ENCODE measurements around the gene KIF26B. TPM values are rescaled to one million over a fixed set of nuclear protein-coding genes. Genes with fewer than 3 reads are reported as not detected.

KIF26B gene
- total and polyA plus RNA-seq, 2 of the 4 experiments (the other 2 are of a cell fraction): 0.53 to 0.54 TPM

DNA sequence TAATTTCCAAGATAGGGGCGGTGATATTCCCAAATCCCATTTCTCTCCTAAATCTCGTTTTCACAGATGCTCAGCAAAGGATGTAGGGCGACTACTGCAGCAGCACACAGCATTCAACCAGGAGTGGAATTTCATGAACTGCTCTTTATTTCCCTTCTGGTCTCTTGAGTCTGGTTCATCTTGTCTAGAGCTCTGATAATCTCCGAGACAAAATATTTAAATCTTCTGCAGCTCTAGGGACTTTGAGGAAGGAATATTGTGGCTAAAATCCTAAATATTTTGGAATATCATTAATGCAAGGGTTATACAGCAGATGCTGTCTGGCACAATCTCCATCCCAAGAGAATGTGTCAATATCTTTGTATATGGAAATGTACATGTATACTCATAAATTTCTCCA is 45.4 kb downstream of the KIF26B start:
- Histone ChIP-seq H3K4me2 (ENCODE audit: low read depth, low read length) (no peak overlapping the region), H2AK9ac (replicated peaks; ENCODE audit: low read depth, low read length, poor library complexity) (no peak overlapping the region), H2AK5ac (ENCODE audit: low read depth, low read length) (no peak overlapping the region), H3K9ac (ENCODE audit: low read depth, low read length) (no peak overlapping the region), H3K56ac (ENCODE audit: extremely low read depth, insufficient read depth, low read length) (no peak overlapping the region), H4K91ac (ENCODE audit: insufficient read depth, low read depth, low read length) (no peak overlapping the region), H3K4me3 (ENCODE audit: insufficient read depth, low read depth, low read length) (no peak overlapping the region), H3K36me3 (ENCODE audit: control insufficient read depth, insufficient read depth, low read length) (no peaks in the 10 kb centered on the region), H3K79me1 (ENCODE audit: low read depth in 1 of 2, low read length in 2 of 2) (no peaks in the 10 kb centered on the region), H4K5ac (ENCODE audit: low read depth, low read length) (no peak overlapping the region), H4K8ac (ENCODE audit: low read depth in 2 of 2, low read length in 2 of 2) (no peak overlapping the region), H2BK5ac (ENCODE audit: low read depth, low read length, poor library complexity, severe bottlenecking) (no peak overlapping the region), H2BK20ac (ENCODE audit: low read depth, low read length) (no peak overlapping the region), H3K4ac (ENCODE audit: low read depth, low read length) (no peak overlapping the region), H3K23ac (ENCODE audit: low read depth, low read length) (no peak overlapping the region), H3K18ac (ENCODE audit: low read depth, low read length) (no peak overlapping the region), H3K9me3 (ENCODE audit: control insufficient read depth, insufficient read depth, low read length) (no peaks in the 10 kb centered on the region), H3K14ac (replicated peaks; ENCODE audit: low read depth, low read length) (no peak overlapping the region), H2AFZ (replicated peaks; ENCODE audit: low read length, poor library complexity) (no peak overlapping the region), H2BK120ac (ENCODE audit: low read depth, low read length) (no peak overlapping the region), H3K9me1 (ENCODE audit: insufficient read depth, low read length) (no peaks in the 10 kb centered on the region), H2BK15ac (ENCODE audit: low read depth, low read length) (no peak overlapping the region), H4K20me1 (ENCODE audit: insufficient read depth, low read length) (no peaks in the 10 kb centered on the region), H3K27me3 (ENCODE audit: control insufficient read depth, insufficient read depth, low read length) (no peaks in the 10 kb centered on the region), H3K4me1 (ENCODE audit: control insufficient read depth, insufficient read depth, low read length) (no peaks in the 10 kb centered on the region), H3K27ac (ENCODE audit: insufficient read depth, low read length) (no peak overlapping the region)
- intact Hi-C loops (cut with micrococcal nuclease) (no loop called here), in situ Hi-C loops (cut with MboI; ENCODE audit: low sequenced_read_pairs) (no loop called here), dilution Hi-C loops (cut with HindIII; ENCODE audit: low sequenced_read_pairs, unreplicated experiment) (no loop called here)
- ChIA-PET CTCF (no interaction called here), POLR2A (ENCODE audit: unreplicated experiment) (no interaction called here)
- no TSS peak for BruUV-seq (replicated peaks)
- ATAC-seq (ENCODE audit: low read depth) (no peak), DNase-seq (no peak)
- WGBS, 2 experiments (ENCODE audit: extremely low coverage in 2 of 2, insufficient read length in 1 of 2): 93% methylated on average over 3 of the region's 4 CpGs; no CpG with 5 or more reads in 1 of the 2 experiments
- no peak for TF ChIP-seq MXI1 (IDR thresholded peaks at IDR 0.05; ENCODE audit: borderline replicate concordance, low read depth, low read length)
- no peak for TF ChIP-seq NFE2L2 (IDR thresholded peaks at IDR 0.05; ENCODE audit: low read depth, low read length)
- TF ChIP-seq CEBPB (IDR thresholded peaks at IDR 0.05; ENCODE audit: low read depth, low read length): no peak
- TF ChIP-seq, protein P1, sequence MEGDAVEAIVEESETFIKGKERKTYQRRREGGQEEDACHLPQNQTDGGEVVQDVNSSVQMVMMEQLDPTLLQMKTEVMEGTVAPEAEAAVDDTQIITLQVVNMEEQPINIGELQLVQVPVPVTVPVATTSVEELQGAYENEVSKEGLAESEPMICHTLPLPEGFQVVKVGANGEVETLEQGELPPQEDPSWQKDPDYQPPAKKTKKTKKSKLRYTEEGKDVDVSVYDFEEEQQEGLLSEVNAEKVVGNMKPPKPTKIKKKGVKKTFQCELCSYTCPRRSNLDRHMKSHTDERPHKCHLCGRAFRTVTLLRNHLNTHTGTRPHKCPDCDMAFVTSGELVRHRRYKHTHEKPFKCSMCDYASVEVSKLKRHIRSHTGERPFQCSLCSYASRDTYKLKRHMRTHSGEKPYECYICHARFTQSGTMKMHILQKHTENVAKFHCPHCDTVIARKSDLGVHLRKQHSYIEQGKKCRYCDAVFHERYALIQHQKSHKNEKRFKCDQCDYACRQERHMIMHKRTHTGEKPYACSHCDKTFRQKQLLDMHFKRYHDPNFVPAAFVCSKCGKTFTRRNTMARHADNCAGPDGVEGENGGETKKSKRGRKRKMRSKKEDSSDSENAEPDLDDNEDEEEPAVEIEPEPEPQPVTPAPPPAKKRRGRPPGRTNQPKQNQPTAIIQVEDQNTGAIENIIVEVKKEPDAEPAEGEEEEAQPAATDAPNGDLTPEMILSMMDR (conservative IDR thresholded peaks at IDR 0.05; ENCODE audit: low read depth, low read length): no peak
- no peak for TF ChIP-seq RFX5 (IDR thresholded peaks at IDR 0.05; ENCODE audit: low read depth, low read length)
- TF ChIP-seq, protein P2, sequence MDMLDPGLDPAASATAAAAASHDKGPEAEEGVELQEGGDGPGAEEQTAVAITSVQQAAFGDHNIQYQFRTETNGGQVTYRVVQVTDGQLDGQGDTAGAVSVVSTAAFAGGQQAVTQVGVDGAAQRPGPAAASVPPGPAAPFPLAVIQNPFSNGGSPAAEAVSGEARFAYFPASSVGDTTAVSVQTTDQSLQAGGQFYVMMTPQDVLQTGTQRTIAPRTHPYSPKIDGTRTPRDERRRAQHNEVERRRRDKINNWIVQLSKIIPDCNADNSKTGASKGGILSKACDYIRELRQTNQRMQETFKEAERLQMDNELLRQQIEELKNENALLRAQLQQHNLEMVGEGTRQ (IDR thresholded peaks at IDR 0.05; ENCODE audit: low read depth, low read length): no peak
- TF ChIP-seq, protein P3, sequence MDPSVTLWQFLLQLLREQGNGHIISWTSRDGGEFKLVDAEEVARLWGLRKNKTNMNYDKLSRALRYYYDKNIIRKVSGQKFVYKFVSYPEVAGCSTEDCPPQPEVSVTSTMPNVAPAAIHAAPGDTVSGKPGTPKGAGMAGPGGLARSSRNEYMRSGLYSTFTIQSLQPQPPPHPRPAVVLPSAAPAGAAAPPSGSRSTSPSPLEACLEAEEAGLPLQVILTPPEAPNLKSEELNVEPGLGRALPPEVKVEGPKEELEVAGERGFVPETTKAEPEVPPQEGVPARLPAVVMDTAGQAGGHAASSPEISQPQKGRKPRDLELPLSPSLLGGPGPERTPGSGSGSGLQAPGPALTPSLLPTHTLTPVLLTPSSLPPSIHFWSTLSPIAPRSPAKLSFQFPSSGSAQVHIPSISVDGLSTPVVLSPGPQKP (IDR thresholded peaks at IDR 0.05; ENCODE audit: borderline replicate concordance, low read depth, low read length): no peak
- TF ChIP-seq POLR2A (IDR thresholded peaks at IDR 0.05; ENCODE audit: low read depth, low read length): no peak
- no peak for TF ChIP-seq RCOR1 (IDR thresholded peaks at IDR 0.05; ENCODE audit: insufficient replicate concordance, low read length)
- no peak for TF ChIP-seq FOS (IDR thresholded peaks at IDR 0.05; ENCODE audit: low read depth, low read length)
- no peak for TF ChIP-seq MAFK (IDR thresholded peaks at IDR 0.05; ENCODE audit: low read depth, low read length)
- no peak for TF ChIP-seq MAZ (IDR thresholded peaks at IDR 0.05; ENCODE audit: borderline replicate concordance, low read depth, low read length)
- no peak for TF ChIP-seq CHD1 (IDR thresholded peaks at IDR 0.05; ENCODE audit: low read depth, low read length)
- no peak for TF ChIP-seq BHLHE40 (IDR thresholded peaks at IDR 0.05; ENCODE audit: low read depth, low read length)

Measured in IMR-90 (cell line).